ENCODE measurements around the gene INSYN2A.

INSYN2A gene

GRCh38 chr10:127196282-127197153, at the start of gene INSYN2A:
TSS of gene INSYN2A (minus strand) at chr10:127196591. CDS start at chr10:127176395, 20,196 bp downstream.
- no peak for DNase-seq (ENCODE audit: low spot score)

DNA sequence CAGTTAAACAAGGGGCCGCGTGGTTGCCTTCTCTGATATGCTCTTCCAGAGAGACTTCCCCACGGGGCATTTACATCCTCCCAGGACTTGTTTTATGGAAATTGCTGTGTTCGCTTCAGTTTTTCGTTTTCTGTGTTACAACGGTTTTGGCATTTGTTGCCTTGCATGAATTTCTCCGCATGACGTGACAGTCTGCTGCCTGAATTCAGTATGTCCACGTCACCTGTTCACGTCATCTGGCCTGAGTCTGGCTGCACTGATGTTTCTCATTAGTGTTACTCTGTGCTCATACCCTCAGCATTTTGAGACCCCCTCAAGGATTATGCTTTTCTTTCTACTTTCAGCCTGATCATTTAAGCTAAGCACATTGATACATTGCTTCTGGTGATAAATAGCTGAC, 49.1 kb upstream of the INSYN2A start:
- no peak for DNase-seq (ENCODE audit: low spot score)

DNA sequence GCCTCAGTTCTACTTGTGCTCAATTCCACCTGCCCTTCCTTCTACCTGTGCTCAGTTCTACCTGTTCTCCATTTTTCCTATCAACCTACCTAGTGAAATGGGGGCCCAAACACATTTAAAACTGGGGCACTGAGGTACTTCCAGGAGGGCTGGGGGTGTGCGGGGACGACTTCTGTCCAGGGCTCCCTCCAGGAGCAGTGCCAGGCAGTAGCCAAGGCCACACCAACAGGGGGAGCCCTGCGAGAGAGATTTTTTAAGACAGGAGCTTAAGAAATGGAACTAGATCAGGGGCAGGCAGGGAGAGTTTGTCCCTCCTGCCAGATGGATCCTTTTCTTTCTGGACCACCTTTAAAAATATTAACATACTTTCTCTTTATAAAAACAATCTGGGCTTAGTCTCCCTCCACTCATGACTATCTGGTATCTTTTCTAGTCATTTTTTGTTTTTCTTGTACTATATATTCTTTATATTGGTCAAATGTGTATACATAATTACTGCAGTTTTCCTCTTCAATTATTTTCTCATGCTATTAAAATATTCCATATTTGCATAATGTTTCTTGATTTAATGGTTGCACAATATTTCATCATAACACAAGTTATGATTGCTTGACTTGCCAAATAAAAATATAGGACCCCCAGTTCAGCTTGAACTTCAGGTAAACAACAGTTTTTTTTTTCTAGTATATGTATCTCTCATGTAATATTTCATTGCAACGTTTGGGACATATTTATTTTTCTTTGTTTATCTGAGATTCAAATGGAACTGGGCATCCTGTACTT, 47.3 kb upstream of the INSYN2A start:
- peak; percentile 6 for DNase-seq (ENCODE audit: low spot score)

DNA sequence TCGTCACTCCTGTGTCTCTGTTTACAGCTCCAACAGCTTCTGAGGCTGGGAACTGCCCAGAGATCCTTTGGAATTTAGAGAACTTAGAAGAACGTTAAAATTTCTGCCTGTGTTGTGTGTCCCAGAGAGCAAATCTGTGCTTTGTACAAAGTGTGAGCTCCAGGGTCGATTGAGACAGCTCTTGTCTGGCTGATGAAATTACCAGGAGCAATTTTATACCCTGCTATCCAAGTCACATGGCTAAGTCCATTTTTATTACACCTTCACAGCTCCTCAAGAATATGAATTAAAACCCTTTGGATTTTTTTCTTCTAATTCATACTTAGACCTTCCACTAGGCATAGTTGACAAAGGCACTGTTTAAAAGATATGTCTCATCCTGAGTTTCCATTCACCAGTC, 46.5 kb upstream of the INSYN2A start:
- no peak for DNase-seq (ENCODE audit: low spot score)

DNA sequence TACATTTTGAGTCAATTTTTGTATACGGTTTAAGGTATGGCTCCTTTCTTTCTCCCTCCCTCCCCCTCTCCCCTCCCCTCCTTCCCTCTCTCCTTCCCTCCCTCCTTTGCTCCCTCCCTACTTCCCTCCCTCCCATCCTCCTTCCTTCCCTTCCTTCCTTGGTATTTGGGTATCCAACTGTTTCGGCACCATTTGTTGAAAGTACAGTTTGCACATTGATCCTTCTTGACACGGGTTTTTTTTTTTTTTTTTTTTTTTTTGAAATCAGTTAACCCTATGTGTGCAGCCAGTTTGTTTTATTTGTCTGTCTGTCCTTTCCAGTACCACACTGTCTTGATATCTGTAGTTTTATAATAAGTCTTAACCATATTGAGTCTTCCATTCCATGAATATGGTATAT, 39.9 kb upstream of the INSYN2A start:
- no peak for DNase-seq (ENCODE audit: low spot score)

DNA sequence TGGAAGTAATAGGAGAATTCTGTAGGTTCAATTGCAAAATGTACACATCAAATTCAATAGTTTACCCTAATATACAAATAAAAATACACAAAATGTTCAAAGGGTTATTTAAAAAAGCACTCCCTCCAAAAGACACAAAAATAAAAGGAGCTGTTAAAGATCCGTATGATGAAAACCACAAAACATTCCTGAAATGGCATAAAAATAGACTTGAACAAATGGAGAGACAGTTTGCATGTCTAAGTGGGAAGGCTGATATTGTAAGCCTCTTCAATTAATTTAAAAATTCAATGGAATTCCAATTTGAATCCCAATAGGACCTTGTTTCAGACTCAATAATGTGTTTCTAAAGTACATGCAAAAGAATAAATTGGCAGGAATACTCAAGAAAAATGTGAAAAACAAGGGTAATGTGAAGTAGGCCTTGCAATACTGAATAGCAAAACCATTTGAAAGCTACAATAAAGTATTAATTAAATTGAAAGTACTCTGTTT, 38.0 kb upstream of the INSYN2A start:
- no peak for DNase-seq (ENCODE audit: low spot score)

DNA sequence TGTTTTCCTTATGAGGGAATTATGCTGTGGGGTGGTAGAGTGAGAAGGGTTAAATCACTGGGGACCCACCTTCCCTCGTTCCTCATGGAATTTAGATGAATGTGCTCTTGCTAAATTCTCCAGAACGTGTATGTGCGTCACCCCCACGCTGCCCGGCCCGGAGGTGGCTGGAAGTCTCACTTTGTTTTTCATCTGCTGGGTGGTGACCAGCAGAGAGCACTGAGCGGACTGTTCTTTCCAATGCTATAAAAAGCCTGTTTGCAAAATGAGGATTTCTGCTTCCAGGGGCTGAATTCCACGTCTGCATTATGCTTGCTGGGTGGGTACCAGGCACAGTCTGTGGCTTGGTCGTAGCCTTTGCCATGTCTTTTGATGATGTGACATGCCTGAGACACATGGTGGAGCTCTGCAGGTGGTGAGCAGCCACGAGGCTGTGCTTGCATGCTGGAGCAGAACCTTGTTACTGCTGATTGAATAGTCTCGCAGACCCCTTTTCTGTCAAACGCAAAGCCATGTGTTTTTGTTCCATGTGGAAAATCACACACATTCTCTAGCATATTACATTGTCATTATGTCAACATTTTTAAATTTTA, 31.9 kb upstream of the INSYN2A start:
- no peak for DNase-seq (ENCODE audit: low spot score)

DNA sequence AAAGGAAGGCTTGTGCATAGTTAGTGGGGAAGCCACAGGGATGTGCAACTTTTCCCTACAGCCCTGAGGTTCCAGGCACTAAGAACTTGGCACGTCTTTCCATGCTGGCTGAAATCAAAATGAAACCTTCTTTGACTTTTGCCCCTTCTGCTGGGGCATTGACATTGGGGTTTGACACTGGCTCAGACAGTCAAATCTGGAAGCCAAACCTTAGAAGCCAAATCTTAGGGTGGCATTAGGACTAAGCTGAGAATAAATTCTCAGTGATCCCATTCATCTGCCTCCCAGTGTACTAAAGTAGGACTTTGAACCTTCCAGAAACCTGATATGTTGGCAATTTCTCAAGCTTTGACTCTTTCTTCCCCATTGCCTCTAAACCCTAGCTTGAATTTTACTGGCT, 31.3 kb upstream of the INSYN2A start:
- DNase-seq (ENCODE audit: low spot score) = no peak

GRCh38 chr10:127227027-127227426, 30.6 kb upstream of the INSYN2A start:
- no peak for DNase-seq (ENCODE audit: low spot score)

GRCh38 chr10:127221281-127221680, 24.9 kb upstream of the INSYN2A start:
- DNase-seq (ENCODE audit: low spot score) = no peak

DNA sequence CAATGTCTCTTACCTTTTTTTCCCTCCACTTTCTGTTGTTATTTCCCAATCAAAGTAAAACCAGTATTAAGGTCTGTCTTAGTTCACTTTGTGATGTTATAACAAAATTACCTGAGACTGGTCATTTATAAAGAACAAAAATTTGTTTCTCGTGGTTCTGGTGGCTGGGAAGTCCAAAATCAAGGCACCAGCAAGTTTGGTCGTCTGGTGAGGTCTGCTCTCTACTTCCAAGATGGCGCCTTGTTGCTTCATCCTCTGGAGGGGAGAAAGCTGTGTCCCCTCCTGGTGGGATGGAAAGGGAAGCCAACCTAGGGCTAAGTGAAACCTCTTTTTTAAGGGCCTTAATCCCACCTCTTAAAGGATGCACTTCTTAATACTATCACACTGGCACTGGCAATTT, 22.3 kb upstream of the INSYN2A start:
- no peak for DNase-seq (ENCODE audit: low spot score)

DNA sequence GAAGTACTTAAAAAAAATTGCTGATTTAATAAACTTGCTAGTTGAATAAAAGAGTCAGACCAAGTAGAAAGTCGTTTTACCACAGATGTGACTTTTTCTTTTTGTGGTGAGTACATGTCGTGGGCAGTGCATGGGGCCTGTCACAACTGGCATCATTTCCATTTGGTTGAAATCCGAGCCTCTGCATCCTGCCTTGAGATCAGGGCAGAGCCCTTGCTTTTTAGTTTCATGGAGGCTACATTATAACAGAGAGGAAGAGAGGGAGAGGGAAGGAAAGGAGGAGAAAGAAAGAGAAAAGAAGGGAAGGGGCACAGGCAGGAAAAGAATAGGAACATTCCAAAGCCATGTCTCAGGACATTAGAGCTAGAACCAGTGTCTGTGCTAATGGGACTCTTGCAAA, 20.4 kb upstream of the INSYN2A start:
- no peak for DNase-seq (ENCODE audit: low spot score)

GRCh38 chr10:127216274-127216673, 19.9 kb upstream of the INSYN2A start:
- no peak for DNase-seq (ENCODE audit: low spot score)

DNA sequence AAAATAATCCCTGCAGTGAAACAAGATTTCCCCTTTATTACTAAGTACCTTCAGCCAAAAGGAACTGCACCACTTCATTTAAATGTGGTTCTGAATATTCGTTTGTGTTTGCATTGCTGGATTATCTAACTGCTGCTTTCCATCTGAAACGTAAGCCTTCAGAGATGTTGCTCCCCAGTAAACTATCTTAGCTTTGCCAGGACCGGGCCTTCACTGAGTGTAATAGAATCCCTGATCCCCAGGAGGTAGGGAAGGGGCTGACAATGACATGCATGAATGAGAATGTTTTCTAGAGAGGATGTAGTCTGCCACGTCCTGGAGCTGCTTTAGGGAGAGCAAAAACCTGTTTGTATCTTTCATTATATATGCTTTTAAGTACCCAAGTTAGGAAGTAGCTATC, 19.5 kb upstream of the INSYN2A start:
- DNase-seq (ENCODE audit: low spot score) = no peak

DNA sequence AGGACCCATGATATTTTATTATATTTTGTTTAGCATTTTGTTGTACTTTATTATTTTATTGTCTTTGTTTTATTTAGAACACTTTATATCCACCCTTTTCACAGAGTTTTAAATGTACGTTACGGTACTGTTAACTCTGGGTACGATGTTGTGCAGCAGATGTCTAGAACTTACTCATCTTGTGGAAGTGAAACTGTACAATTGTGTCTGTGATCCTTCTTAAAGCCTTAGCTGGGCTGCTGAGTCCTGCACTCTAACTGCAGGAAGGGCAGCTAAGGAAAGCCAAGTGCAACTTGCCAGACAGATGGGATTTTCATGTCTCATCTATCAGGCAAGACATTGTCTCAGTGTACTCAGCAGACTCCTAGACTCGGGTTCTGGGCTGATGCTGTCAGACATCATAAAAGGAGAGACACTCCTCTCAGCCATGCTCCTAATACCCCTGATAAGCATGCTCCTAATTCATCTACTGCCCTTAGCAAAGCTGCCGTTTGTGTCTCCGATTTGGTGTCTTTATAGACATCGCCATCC, 14.6 kb upstream of the INSYN2A start:
- DNase-seq (ENCODE audit: low spot score) = no peak

DNA sequence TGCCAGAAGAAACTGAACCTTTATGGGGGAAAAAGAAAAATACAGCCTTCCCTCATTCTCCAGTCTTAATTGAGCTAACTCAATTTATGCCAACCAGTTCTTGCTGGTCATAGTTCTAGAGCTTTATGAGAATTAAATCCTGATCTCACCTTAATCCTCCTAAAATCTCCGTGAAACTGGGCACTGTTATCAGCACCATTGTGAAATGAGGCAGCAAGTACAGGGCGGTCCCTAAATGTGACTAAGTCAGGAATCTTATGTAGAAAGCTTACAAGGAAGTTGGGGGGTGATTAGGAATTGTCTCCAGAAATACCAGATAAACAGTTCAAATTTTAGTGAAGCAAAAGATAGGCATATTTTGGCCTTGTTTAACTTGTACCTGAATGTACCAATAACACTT, 10.7 kb upstream of the INSYN2A start:
- no peak for DNase-seq (ENCODE audit: low spot score)

DNA sequence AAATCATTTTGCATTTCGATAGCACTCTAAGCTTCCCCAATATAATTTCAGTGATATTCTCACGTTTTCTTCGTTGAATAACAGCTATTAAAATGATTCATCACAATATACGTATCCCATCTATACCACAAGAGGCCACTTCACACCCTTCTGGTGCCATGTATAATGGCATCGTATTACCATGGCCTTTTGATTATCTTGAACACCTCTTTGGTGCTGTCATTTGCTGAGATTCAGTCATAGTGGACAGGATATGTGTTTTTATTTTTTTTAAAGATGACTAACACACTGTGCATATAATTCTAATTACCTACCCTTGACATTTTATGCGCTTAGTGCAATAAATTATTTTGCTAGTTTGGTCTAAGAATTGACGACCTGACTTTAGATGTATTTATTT, 6.7 kb upstream of the INSYN2A start:
- no peak for DNase-seq (ENCODE audit: low spot score)

DNA sequence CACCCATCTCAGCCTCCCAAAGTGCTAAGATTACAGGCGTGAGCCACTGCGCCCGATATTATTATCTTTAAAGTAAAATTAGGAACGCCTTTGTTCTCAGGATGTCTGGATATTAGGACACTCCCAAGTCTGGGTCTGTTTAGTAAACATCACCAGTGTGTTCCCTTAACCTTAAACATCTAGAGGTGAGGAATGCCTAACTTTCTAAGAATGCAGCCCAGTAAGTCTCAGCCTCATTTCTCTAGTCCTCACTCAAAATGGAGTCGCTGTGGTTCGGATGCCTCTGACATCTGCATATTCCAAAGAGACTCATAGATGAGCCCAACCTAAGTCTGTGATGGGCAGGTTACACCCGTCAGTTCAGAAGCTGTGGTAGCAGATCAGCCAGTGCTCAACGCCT, 4.3 kb upstream of the INSYN2A start:
- no peak for DNase-seq (ENCODE audit: low spot score)

DNA sequence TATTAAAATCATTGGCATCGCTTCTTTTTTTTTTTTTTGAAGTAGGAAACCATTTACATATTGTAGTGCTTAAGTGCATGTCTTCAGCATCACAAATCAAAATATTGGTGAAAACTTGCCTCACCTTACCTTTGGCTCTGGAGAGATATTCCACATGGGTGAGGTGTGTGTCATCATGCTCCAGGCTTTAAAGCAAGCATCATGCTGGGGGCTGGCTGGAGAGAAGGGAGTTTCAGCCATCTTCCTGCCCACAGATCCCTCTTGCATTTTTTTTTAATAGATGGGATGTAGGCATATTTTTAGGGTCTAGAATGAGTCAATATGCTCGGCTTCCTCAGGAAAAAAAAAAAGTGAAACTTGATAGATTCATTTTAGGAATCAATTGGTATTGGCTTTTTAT, 2.3 kb upstream of the INSYN2A start:
- DNase-seq (ENCODE audit: low spot score) = no peak

- DNase-seq (ENCODE audit: low spot score) = no peak
Measured at GRCh38 chr10:127198307-127198706, 1.9 kb upstream of the INSYN2A start.

DNA sequence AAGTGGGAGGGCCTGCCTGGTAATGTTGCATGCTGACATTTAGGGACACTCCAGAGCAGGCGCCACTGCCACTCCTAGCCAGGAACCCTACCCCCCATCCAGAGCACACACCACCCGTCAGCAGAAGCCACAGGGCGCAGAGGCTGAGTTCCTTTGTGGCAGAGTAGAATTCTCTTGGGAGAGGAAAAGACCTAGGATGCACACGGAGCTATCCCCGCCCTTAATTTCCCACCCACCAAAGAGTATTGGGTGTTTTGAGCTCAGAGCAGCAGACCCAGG, 702 bp upstream of the INSYN2A start:
- no peak for DNase-seq (ENCODE audit: low spot score)

GRCh38 chr10:127195571-127196281, 665 bp downstream of the INSYN2A start:
- DNase-seq (ENCODE audit: low spot score) = no peak

All from LoVo (cell line).